Measurements from ENCODE around the gene MRS2. TPM values are rescaled to one million over a fixed set of nuclear protein-coding genes. Genes with fewer than 3 reads are reported as not detected.
A peak's percentile ranks its signal among the peaks of the same experiment; 100 is the strongest.
"Not testable (repeated sequence)": the region's sequence is repeated elsewhere in the genome, so short reads cannot be mapped to it uniquely, and the experiment has no call there.

MRS2 gene
- total RNA-seq, 1 experiment from 2014 or later = 9.6 TPM

DNA sequence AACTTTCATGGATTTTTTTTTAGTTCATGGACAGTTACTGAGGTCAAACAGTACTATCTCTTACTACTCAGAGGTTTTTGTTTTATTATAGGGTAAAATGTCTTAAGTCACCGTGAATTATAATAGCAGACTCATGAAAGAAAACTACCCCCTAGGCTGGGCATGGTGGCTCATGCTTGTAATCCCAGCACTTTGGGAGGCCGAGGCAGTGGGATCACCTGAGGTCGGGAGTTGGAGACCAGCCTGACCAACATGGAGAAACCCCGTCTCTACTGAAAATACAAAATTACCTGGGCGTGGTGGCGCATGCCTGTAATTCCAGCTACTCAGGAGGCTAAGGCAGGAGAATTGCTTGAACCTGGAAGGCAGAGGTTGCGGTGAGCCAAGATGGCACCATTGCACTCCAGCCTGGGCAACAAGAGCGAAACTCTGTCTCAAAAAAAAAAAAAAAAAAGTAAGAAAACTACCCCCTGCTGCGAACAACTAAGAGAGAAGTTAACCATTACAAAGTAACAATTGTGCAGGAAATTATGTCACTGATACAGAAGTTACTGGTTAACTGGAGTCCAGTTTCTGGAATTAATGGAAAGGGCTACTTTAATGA, 19.7 kb upstream of the MRS2 start:
- not testable (repeated sequence) for DNase-seq, H3K27me3 ChIP-seq, H3K4me3 ChIP-seq, H3K36me3 ChIP-seq, H3K9me3 ChIP-seq

DNA sequence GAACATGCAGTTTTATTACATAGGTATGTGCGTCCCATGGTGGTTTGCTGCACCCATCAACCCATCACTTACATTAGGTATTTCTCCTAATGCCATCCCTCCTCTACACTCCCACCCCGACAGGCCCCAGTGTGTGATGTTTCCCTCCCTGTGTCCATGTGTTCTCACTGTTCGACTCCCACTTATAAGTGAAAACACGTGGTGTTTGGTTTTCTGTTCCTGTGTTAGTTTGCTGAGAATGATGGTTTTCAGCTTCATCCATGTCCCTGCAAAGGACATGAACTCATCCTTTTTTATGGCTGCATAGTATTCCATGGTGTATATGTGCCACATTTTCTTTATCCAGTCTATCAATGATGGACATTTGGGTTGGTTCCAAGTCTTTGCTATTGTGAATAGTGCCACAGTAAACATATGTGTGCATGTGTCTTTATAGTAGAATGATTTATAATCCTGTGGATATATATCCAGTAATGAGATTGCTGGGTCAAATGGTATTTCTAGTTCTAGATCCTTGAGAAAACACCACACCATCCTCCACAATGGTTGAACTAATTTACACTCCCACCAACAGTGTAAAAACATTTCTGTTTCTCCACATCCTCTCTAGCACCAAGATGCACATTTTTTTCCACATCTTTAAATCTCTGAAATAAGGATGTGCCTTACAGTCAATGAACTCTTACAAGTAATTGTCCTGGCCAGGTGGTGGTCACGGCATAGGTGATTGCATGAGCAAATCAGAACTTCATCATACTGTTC, 18.2 kb upstream of the MRS2 start:
- H3K36me3 ChIP-seq, H3K9me3 ChIP-seq, DNase-seq, H3K27me3 ChIP-seq, H3K4me3 ChIP-seq: not testable (repeated sequence)

DNA sequence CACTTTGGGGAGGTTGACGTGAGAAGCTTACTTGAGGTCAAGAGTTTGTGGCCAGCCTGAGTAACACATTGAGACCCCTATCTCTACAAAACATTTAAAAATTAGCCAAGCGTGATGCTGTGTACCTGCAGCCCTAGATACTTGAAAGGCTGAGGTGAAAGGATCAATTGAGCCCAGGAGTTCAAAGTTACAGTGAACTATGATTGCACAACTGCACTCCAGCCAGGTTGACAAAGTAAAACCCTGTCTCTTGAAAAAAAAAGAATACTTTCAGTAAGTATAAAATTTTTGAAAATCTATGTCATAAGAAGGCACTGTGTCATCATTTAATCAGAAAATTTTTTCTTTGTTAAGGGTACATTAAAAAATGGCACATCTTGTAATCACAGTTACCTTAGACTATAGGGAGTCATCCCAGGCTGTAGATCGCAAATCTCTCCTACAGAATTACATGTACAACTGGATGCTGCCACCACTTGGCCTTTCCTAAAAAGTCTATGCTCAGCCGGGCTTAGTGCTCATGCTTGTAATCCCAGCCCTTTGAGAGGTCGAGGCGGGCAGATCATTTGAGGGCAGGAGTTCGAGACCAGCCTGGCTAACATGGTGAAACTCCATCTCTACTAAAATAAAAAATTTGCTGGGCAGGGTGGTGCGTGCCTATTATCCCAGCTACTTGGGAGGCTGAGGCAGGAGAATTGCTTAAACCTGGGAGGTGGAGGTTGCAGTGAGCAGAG, 17.0 kb upstream of the MRS2 start:
- H3K27me3 ChIP-seq = no peaks in the 10 kb centered on the region
- no peak for DNase-seq
- H3K9me3 ChIP-seq = no peaks in the 10 kb centered on the region
- no peaks in the 10 kb centered on the region for H3K36me3 ChIP-seq
- no peak overlapping the region for H3K4me3 ChIP-seq

DNA sequence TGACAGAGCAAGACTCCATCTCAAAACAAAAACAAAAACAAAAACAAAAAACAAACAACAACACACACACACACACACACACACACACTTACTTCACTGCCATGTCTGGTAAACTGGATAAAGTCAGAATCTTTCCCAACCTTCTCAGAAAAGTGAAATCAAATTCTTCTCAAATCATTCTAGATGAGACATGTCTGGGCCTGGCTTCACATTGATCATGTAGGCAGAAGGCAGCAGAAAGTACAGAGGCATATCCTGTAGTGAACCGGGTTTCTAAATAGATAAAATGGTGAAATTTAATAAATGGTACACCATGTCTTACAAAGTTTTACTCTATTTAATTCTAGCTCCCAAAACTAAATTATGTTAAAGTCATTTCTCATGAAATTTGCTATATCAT, 14.9 kb upstream of the MRS2 start:
- H3K4me3 ChIP-seq = no peak overlapping the region
- no peaks in the 10 kb centered on the region for H3K27me3 ChIP-seq
- no peak for DNase-seq
- H3K9me3 ChIP-seq = no peaks in the 10 kb centered on the region
- no peaks in the 10 kb centered on the region for H3K36me3 ChIP-seq

DNA sequence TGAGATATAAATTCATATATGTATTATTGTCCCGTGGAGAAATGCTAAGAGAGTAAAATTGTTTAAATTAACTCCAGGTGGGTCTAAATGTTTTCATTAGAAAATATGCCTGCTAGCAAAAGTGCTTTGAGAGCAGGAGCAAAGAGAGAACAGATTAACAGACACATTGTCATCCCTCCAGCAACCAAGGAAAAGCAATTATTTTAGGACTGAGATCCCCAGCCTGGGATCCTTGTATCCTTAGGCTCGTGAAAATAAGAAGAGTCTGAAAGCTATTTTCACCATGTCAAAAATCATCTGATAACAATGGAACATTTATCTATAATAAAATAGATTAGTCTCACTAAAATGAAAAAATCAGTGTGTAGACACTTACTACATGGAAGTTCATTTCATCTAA, 11.5 kb upstream of the MRS2 start:
- Histone ChIP-seq H3K27me3 (no peaks in the 10 kb centered on the region), H3K36me3 (no peaks in the 10 kb centered on the region), H3K4me3 (no peak overlapping the region), H3K9me3 (no peaks in the 10 kb centered on the region)
- DNase-seq = no peak

DNA sequence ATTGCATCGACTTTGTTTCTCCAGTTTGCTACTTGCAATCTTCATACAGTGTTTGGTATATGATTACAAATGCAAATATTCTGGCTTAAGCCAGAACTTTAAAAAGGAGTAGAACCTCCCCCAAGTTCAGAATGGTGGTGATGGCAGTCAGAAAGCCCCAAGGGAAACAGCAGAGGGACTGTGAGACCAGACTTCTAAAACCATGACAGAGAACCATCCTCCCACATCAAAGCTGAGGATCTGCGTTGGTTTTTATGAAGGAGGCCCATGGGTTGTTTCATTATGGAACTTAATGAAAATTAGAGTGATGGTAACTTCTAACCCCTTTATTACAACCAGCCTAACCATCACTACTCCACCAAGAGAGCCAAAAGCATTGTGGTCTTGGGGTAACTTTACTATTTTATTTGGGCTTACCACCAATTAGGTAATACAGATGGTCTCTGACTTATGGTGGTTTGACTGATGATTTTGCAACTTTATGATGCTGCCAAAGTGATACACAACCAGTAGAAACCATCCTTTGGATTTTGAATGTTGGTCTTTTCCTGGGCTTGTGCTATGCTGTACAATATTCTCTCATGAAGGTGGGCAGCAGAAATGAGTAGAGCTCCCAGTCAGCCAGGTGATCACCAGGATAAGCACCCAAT, 10.9 kb upstream of the MRS2 start:
- no peak for DNase-seq
- Histone ChIP-seq H3K9me3 (no peaks in the 10 kb centered on the region), H3K27me3 (no peaks in the 10 kb centered on the region), H3K36me3 (no peaks in the 10 kb centered on the region), H3K4me3 (no peak overlapping the region)

DNA sequence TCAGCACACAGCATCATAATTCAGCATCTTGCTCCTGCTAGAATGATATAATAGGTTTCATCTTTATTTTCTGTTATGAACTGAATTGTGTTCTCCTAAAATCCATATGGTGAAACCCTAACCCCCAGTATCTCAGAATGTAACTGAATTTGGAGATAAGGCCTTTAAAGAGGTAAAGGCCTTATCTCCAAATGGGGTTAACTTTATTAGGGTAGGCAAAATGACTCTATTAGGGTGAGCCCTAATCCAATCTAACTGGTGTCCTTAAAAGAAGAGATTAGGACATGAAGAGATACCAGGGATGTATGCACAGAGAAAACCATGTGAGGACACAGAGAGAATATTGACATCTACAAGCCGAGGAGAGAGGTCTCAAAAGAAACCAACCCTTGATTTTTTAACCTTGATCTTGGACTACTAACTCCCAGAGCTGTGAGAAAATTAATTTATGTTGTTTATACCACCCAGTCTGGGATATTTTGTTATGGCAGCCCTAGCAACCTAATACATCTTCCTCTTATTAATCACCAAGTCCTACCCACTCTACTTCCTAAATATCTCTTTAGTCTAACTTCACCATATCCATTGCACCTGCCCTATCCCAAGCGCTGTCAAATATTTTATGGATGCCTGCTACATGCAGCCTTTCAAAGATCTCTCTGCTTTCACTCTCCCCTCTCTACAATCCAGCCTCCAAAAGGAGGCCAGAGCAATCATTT, 8.5 kb upstream of the MRS2 start:
- no peak for DNase-seq
- Histone ChIP-seq H3K9me3 (no peaks in the 10 kb centered on the region), H3K36me3 (no peaks in the 10 kb centered on the region), H3K4me3 (no peak overlapping the region), H3K27me3 (no peaks in the 10 kb centered on the region)

DNA sequence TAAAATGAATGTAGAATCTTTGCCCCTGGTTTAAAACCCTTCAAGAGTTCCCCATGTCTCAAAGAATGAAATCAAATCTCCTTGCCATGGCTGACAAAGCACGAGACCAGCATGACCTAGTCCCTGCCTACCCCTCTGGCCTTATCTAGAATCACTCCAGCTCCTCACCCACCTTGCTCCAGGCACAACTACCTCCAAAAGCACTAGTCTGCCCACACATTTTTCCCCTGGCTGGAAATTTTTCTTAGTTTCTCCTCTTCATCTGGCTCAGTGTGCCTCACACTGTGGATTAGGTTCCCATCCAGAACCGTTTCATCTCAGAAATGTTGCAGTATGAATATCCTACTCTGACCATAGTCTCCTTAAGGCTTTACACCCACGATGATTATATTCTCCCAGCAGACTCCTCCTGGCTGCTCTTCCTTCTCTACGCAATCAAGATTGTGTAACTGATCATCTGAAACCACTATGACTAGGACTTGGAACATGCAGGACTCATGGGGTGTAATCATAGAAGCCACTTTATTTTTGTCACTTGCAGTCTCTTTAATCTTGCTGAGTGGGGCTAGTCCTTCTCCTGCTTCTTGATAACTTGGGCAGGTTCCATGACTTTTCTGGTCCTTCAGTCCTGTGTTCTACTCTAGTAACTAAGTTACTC, 7.8 kb upstream of the MRS2 start:
- Histone ChIP-seq H3K36me3 (no peaks in the 10 kb centered on the region), H3K9me3 (no peaks in the 10 kb centered on the region), H3K27me3 (no peaks in the 10 kb centered on the region), H3K4me3 (no peak overlapping the region)
- DNase-seq = peak; percentile 3

DNA sequence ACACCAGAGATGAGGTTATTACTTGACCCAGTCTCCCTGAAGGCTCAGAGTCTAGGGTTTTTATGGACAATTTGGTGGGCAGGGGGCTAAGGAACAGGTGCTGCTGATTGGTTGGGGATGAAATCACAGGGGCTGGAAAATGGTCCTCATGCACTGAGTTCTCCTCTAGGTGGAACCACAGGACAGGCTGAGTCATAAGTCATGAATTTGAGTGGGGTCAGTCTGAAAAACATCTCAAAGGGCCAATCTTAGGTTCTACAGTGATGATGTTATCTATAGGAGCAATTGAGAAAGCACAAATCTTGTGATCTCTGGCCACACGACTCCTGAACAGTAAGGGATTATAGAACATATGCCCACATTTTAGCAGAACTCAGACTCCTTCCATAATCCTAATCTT, 5.9 kb upstream of the MRS2 start:
- Histone ChIP-seq H3K27me3 (no peaks in the 10 kb centered on the region), H3K4me3 (no peak overlapping the region), H3K9me3 (no peaks in the 10 kb centered on the region), H3K36me3 (no peaks in the 10 kb centered on the region)
- no peak for DNase-seq

DNA sequence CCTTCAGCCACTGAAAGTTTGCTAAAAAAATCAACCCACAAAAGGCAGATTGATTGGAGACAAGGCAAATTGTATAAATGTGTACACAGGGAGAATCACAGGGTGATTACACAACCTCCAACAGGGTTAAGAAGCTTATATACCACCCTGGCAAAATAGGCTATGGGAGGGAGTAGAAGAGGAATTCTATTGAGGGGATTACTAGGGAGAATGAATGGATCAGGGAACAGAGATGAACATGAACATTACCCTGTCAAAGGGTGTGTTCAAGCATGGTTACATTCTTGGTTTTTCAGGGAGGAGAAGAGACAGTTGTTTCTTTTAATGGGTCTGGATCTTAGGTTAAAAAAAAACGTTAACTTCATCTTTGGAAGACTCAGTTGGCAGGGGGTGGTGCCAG, 5.1 kb upstream of the MRS2 start:
- Histone ChIP-seq H3K4me3 (no peak overlapping the region), H3K9me3 (no peaks in the 10 kb centered on the region), H3K36me3 (no peaks in the 10 kb centered on the region), H3K27me3 (no peaks in the 10 kb centered on the region)
- no peak for DNase-seq

DNA sequence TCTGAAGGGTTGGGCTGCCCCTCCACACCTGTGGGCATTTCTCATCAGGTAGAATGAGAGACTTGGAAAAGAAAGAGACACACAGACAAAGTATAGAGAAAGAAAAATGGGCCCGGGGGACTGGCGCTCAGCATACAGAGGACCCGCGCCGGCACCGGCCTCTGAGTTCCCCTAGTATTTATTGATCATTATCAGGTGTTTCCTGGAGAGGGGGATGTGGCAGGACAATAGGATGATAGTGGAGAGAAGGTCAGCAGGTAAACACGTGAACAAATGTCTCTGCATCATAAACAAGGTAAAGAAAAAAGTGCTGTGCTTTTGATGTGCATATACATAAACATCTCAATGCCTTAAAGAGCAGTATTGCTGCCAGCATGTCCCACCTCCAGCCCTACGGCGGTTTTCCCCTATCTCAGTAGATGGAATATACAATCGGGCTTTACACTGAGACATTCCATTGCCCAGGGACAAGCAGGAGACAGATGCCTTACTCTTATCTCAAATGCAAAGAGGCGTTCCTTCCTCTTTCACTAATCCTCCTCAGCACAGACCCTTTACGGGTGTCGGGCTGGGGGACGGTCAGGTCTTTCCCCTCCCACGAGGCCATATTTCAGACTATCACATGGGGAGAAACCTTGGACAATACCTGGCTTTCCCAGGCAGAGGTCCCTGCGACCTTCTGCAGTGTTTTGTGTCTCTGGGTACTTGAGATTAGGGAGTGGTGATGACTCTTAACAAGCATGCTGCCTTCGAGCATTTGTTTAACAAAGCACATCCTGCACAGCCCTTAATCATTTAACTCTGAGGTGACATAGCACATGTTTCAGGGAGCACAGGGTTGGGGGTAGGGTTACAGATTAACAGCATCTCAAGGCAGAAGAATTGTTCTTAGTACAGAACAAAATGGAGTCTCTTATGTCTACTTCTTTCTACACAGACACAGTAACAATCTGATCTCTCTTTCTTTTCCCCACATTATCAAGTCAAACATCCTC, 2.4 kb upstream of the MRS2 start:
- not testable (repeated sequence) for DNase-seq, H3K9me3 ChIP-seq, H3K4me3 ChIP-seq, H3K27me3 ChIP-seq, H3K36me3 ChIP-seq

DNA sequence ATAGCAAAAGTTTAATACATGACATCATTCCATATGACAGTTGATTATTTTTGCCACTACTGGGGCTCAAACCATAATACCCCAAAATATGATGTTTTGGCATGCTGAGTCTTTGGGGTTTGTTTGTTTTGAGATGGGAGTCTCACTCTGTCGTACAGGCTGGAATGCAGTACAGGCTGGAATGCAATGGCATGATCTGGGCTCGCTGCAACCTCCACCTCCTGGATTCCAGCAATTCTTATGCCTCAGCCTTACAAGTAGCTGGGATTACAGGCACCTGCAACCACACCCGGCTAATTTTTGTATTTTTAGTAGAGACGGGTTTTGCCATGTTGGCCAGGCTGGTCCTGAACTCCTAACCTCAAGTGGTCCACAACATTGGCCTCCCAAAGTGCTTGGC, 1.3 kb upstream of the MRS2 start:
- DNase-seq = no peak
- Histone ChIP-seq H3K9me3 (no peaks in the 10 kb centered on the region), H3K27me3 (no peaks in the 10 kb centered on the region), H3K36me3 (peaks cover 6% of the 10 kb centered on the region; the same call in 1 of the 2 replicates), H3K4me3 (no peak overlapping the region)

DNA sequence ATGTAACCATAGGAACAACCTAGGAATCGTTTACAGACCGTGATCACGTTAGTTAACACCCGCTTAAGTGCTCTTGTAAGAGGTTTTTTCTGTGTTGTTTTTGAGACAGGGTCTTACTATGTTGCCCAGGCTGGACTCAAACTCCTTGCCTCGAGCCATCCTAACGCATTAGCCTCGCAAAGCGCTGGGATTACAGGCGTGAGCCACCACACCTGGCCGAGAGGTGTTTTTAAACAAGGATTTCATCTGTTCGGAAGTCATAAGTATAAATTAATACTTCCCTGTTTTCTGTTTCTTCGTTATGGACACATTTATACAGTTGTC, 727 bp downstream of the MRS2 start:
- Histone ChIP-seq H3K4me3 (peak overlapping the region; percentile 73), H3K9me3 (no peaks in the 10 kb centered on the region), H3K27me3 (no peaks in the 10 kb centered on the region), H3K36me3 (peaks cover 9% of the 10 kb centered on the region; the same call in 1 of the 2 replicates)
- no peak for DNase-seq

DNA sequence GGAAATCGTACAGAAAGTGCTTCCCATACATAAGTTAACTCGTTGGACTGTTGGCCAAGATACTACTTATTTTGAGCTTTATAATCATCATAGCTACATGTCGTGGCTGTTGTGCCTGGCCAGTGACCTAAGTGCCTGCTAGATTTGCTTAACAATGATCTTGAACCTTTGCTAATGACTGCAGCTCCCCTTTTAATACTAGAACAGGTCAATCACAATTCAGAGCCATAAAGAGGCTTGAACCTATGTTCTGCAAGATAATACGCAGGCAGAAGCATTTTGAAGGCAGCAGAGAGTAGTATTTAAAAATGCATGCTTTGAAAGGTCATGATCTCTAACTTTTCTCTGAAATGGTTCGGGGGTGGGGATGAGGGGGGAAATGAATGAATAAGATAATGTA, 2.5 kb downstream of the MRS2 start:
- H3K36me3 ChIP-seq = peaks cover 21% of the 10 kb centered on the region
- H3K9me3 ChIP-seq = no peaks in the 10 kb centered on the region
- H3K27me3 ChIP-seq = no peaks in the 10 kb centered on the region
- DNase-seq = no peak
- H3K4me3 ChIP-seq = no peak overlapping the region

DNA sequence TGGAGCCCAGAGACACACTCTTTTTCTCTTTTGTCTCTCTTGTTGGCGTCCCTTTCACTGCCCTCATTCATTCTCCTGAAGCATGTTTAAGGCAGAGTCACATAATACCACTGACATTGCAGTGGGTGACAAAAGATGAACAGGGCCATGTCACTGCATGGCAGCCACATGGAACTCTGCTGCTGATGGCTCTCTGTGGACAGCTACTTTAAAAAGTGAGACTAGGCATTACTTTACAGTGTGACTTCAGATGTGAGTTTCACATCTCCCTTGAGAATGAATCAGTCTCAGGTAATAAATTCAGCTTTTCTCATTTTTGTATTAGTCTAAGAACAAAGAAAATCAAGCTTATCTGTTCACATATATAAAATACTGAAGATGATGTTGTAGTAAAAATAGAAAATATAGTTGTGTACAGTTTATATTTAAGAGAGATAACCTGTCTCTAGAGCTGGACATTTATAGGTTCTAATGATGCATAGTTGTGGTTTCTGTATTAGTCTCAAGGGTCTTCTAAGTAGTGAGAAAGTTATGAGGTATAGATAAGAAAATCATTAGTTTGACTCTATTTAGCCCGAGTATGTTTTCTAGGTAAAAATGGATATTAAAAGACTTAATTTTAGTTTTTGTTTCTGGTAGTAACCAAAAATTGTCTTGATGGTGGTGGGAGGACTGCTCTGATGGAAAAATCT, 6.1 kb downstream of the MRS2 start:
- no peaks in the 10 kb centered on the region for H3K9me3 ChIP-seq
- H3K36me3 ChIP-seq = peaks cover 35% of the 10 kb centered on the region
- H3K27me3 ChIP-seq = no peaks in the 10 kb centered on the region
- DNase-seq = no peak
- no peak overlapping the region for H3K4me3 ChIP-seq
